Sigmoid colon (tissue), 7 donors: ENCODE measurements around the gene NUP205. TPM values are rescaled to one million over a fixed set of nuclear protein-coding genes. Genes with fewer than 3 reads are reported as not detected.

Experiments used
- DNase-seq: peaks from one replicate; pipeline ENCODE4 v3.0.0-alpha.2; 2019
- H3K27ac ChIP-seq, 4 donors: fragments of 200-600 bp; sonication (generic); one replicate each; pipeline ENCODE4 v1.5.1; 2016 to 2019; ENCODE audit warnings: mild to moderate bottlenecking in 1 of 4
- H3K27me3 ChIP-seq, 3 donors: fragments of 200-600 bp; sonication (generic); one replicate each; pipeline ENCODE4 v1.5.1; 2019; ENCODE audit warnings: mild to moderate bottlenecking in 1 of 3
- H3K36me3 ChIP-seq, 4 donors: fragments of 200-600 bp; sonication (generic); one replicate each; pipeline ENCODE4 v1.5.1; 2016 to 2019
- H3K4me1 ChIP-seq, 4 donors: fragments of 200-600 bp; sonication (generic); one replicate each; pipeline ENCODE4 v1.5.1; 2017 to 2019
- H3K4me3 ChIP-seq, 4 donors: fragments of 200-600 bp; sonication (generic); one replicate each; pipeline ENCODE4 v1.5.1; 2017 to 2019; ENCODE audit warnings: mild to moderate bottlenecking in 2 of 4, moderate library complexity in 1 of 4
- H3K9me3 ChIP-seq, 4 donors: fragments of 200-600 bp in 3 of 4; sonication (generic) in 3 of 4; one replicate each; pipeline versions ENCODE4 v1.5.1 to v1.6.1; 2013 to 2019
- CTCF ChIP-seq, 4 experiments: fragments of 450-650 bp in 3 of 4; fragments of 200-600 bp in 1 of 4; IDR thresholded peaks; one replicate each; pipeline ENCODE4 v1.5.1; 2016 to 2019; ENCODE audit warnings: antibody characterized with exemption in 4 of 4, mild to moderate bottlenecking in 3 of 4, moderate library complexity in 2 of 4
- EP300 ChIP-seq, 4 donors: sonication (generic); formaldehyde crosslinking; IDR thresholded peaks; one replicate each; pipeline ENCODE4 v1.6.1; 2017; ENCODE audit warnings: antibody characterized with exemption in 4 of 4
- POLR2A ChIP-seq, 2 donors: fragments of 450-650 bp; IDR thresholded peaks; one replicate each; pipeline ENCODE4 v1.6.1; 2016; ENCODE audit warnings: antibody characterized with exemption in 2 of 2, mild to moderate bottlenecking in 2 of 2, moderate library complexity in 2 of 2
- POLR2AphosphoS5 ChIP-seq, 4 donors: sonication (generic); formaldehyde crosslinking; IDR thresholded peaks; one replicate each; pipeline ENCODE4 v1.6.1; 2017; ENCODE audit warnings: antibody characterized with exemption in 4 of 4
- WGBS, 2 donors: extraction: QIAGEN DNeasy Blood & Tissue Kit; methylation state at CpG; one replicate each; pipeline ENCODE4 v1.1.7; 2013; 5-methylcytosine and 5-hydroxymethylcytosine counted together
- intact Hi-C: fragments of 100-400 bp; cut with DNase I; formaldehyde crosslinking; loops from one replicate; pipeline ENCODE4 v1.15.1; 2023
- polyA plus RNA-seq, 3 donors: library from polyadenylated mRNA; stranded (reverse); fragments of 200-250 nt; gene quantifications; one replicate each; pipeline ENCODE4 v1.2.3, GENCODE V29; 2013
- total RNA-seq, 4 donors: library from RNA; depleted of rRNA; stranded (reverse); fragments of >200 nt; gene quantifications; one replicate each; pipeline ENCODE4 v1.1.0, GENCODE V29; 2016
- donor health status: healthy with polysubstance abuse.
- donor health status: Bipolar disorder and iron deficiency.
- donor health status: healthy.

The NUP205 gene
- total and polyA plus RNA-seq, 7 donors = 9.5 to 37.5 (median 21.9) TPM

- Histone ChIP-seq H3K27ac (no peak overlapping the region), H3K27me3 (no peaks in the 10 kb centered on the region), H3K9me3 (no peaks in the 10 kb centered on the region), H3K4me1 (peaks cover 0 to 5% (median 0%) of the 10 kb centered on the region in 4 donors), H3K36me3 (peaks cover 0 to 42% (median 34%) of the 10 kb centered on the region in 4 donors), H3K4me3 (no peak overlapping the region)
- intact Hi-C loops = no loop called here
- no peak for DNase-seq
- 80 to 95% methylated on average over 3 of the region's 3 CpGs for WGBS, 2 donors
- no peak for TF ChIP-seq POLR2AphosphoS5 (IDR thresholded peaks at IDR 0.05)
- TF ChIP-seq EP300 (IDR thresholded peaks at IDR 0.05) = no peak
These were observed 14.1 kb downstream of the NUP205 start for GRCh38 chr7:135571834-135572233.

- TF ChIP-seq EP300 (IDR thresholded peaks at IDR 0.05) = no peak
- no peak for TF ChIP-seq CTCF (IDR thresholded peaks at IDR 0.05)
- TF ChIP-seq POLR2A (IDR thresholded peaks at IDR 0.05) = no peak
- TF ChIP-seq POLR2AphosphoS5 (IDR thresholded peaks at IDR 0.05) = no peak
- Histone ChIP-seq H3K27ac (no peak overlapping the region), H3K4me3 (no peak overlapping the region), H3K36me3 (peaks cover 0 to 60% (median 43%) of the 10 kb centered on the region in 4 donors), H3K27me3 (no peaks in the 10 kb centered on the region), H3K4me1 (peaks cover 0 to 5% (median 0%) of the 10 kb centered on the region in 4 donors), H3K9me3 (no peaks in the 10 kb centered on the region)
- WGBS, 2 donors = 81 to 85% methylated on average over 2 of the region's 2 CpGs
- intact Hi-C loops = no loop called here
- no peak for DNase-seq
These were observed 15.8 kb downstream of the NUP205 start for GRCh38 chr7:135573541-135573940.

- Histone ChIP-seq H3K27ac (no peak overlapping the region), H3K27me3 (no peaks in the 10 kb centered on the region), H3K4me1 (peaks cover 0 to 5% (median 0%) of the 10 kb centered on the region in 4 donors), H3K36me3 (peaks cover 0 to 77% (median 59%) of the 10 kb centered on the region in 4 donors), H3K4me3 (no peak overlapping the region), H3K9me3 (no peaks in the 10 kb centered on the region)
- TF ChIP-seq CTCF (IDR thresholded peaks at IDR 0.05) = no peak
- no peak for TF ChIP-seq POLR2A (IDR thresholded peaks at IDR 0.05)
- TF ChIP-seq EP300 (IDR thresholded peaks at IDR 0.05) = no peak
- TF ChIP-seq POLR2AphosphoS5 (IDR thresholded peaks at IDR 0.05) = no peak
- intact Hi-C loops = no loop called here
- DNase-seq = no peak
- 86 to 95% methylated on average over 4 of the region's 4 CpGs for WGBS, 2 donors
These were observed 17.6 kb downstream of the NUP205 start for GRCh38 chr7:135575296-135575695.

GRCh38 chr7:135578569-135578968 is 20.9 kb downstream of the NUP205 start:
- peaks cover 3 to 100% (median 71%) of the 10 kb centered on the region in 4 donors for H3K36me3 ChIP-seq
- 88 to 89% methylated on average over 3 of the region's 3 CpGs for WGBS, 2 donors
- no peaks in the 10 kb centered on the region for H3K27me3 ChIP-seq
- no peak for TF ChIP-seq CTCF (IDR thresholded peaks at IDR 0.05)
- TF ChIP-seq EP300 (IDR thresholded peaks at IDR 0.05) = no peak
- TF ChIP-seq POLR2A (IDR thresholded peaks at IDR 0.05) = no peak
- TF ChIP-seq POLR2AphosphoS5 (IDR thresholded peaks at IDR 0.05) = no peak
- DNase-seq = no peak
- H3K4me3 ChIP-seq = no peak overlapping the region
- H3K27ac ChIP-seq = no peak overlapping the region
- H3K9me3 ChIP-seq = no peaks in the 10 kb centered on the region
- intact Hi-C loops = no loop called here
- H3K4me1 ChIP-seq = no peaks in the 10 kb centered on the region

GRCh38 chr7:135584362-135585353 is 26.9 kb downstream of the NUP205 start:
- no peaks in the 10 kb centered on the region for H3K27me3 ChIP-seq
- DNase-seq = no peak
- intact Hi-C loops = no loop called here
- H3K36me3 ChIP-seq = peaks cover 8 to 100% (median 43%) of the 10 kb centered on the region in 4 donors
- TF ChIP-seq CTCF (IDR thresholded peaks at IDR 0.05) (no peak), EP300 (IDR thresholded peaks at IDR 0.05) (no peak), POLR2AphosphoS5 (IDR thresholded peaks at IDR 0.05) (no peak), POLR2A (IDR thresholded peaks at IDR 0.05) (no peak)
- no peak overlapping the region for H3K4me3 ChIP-seq
- WGBS, 2 donors = 96 to 99% methylated on average over 3 of the region's 3 CpGs
- H3K4me1 ChIP-seq = no peaks in the 10 kb centered on the region
- H3K27ac ChIP-seq = no peak overlapping the region
- no peaks in the 10 kb centered on the region for H3K9me3 ChIP-seq
